OCI-LY1 (cell line): ENCODE results near the gene IER3.

Source experiments
- H2AFZ ChIP-seq: fragments of 200-600 bp; sonication (generic), shearing (Covaris generic); 2 replicates; pipeline ENCODE4 v1.6.0; 2014; ENCODE audit warnings: antibody characterized with exemption, mild to moderate bottlenecking, low read length
- H3F3A ChIP-seq: fragments of 200-600 bp; sonication (generic), shearing (Covaris generic); 2 replicates; pipeline ENCODE4 v1.6.0; 2014; ENCODE audit warnings: mild to moderate bottlenecking, antibody characterized with exemption, low read length, moderate library complexity; ENCODE audit not compliant: insufficient read depth
- H3K27ac ChIP-seq: fragments of 200-600 bp; sonication (generic); 2 replicates; pipeline ENCODE4 v1.5.1; 2014; ENCODE audit warnings: low read length, mixed run types, mild to moderate bottlenecking, low read depth; ENCODE audit not compliant: poor library complexity, severe bottlenecking
- H3K27me3 ChIP-seq: fragments of 200-600 bp; sonication (generic); 2 replicates; pipeline ENCODE4 v1.6.0; 2014; ENCODE audit warnings: antibody characterized with exemption, mild to moderate bottlenecking, low read length, moderate library complexity; ENCODE audit not compliant: insufficient read depth
- H3K36me3 ChIP-seq: fragments of 200-600 bp; sonication (generic); 2 replicates; pipeline ENCODE4 v1.6.1; 2014; ENCODE audit warnings: mild to moderate bottlenecking, antibody characterized with exemption, low read length, moderate library complexity, mixed read lengths; ENCODE audit not compliant: insufficient read depth
- H3K4me1 ChIP-seq: fragments of 200-600 bp; sonication (generic); 2 replicates; pipeline ENCODE4 v1.5.1; 2014; ENCODE audit warnings: mild to moderate bottlenecking, low read length, moderate library complexity; ENCODE audit not compliant: insufficient read depth, severe bottlenecking
- H3K4me2 ChIP-seq: fragments of 200-600 bp; sonication (generic), shearing (Covaris generic); 2 replicates; pipeline ENCODE4 v1.6.1; 2014; ENCODE audit warnings: low read length
- H3K4me3 ChIP-seq: fragments of 200-600 bp; sonication (generic); 2 replicates; pipeline ENCODE4 v1.5.1; 2014; ENCODE audit warnings: low read length, low read depth, mild to moderate bottlenecking, mixed read lengths; ENCODE audit not compliant: poor library complexity, severe bottlenecking
- H3K79me2 ChIP-seq: fragments of 200-600 bp; shearing (Covaris generic); 2 replicates; pipeline ENCODE4 v1.6.1; 2016; ENCODE audit warnings: mixed run types, low read length, mixed read lengths; ENCODE audit not compliant: insufficient read depth
- H3K9ac ChIP-seq: fragments of 200-600 bp; sonication (generic), shearing (Covaris generic); 2 replicates; pipeline ENCODE4 v1.6.1; 2014; ENCODE audit warnings: mild to moderate bottlenecking, low read length, mixed read lengths
- H3K9me2 ChIP-seq: fragments of 200-600 bp; sonication (generic), shearing (Covaris generic); 2 replicates; pipeline ENCODE4 v1.6.1; 2014; ENCODE audit warnings: low read depth, mild to moderate bottlenecking, low read length, mixed read lengths
- H3K9me3 ChIP-seq: fragments of 200-600 bp; shearing (Covaris generic); 2 replicates; pipeline ENCODE4 v1.6.1; 2014; ENCODE audit warnings: low read length, mixed read lengths
- H4K20me1 ChIP-seq: fragments of 200-600 bp; sonication (generic), shearing (Covaris generic); 2 replicates; pipeline ENCODE4 v1.6.0; 2016; ENCODE audit warnings: mild to moderate bottlenecking, low read length; ENCODE audit not compliant: insufficient read depth
- CTCF ChIP-seq: fragments of 200-600 bp; sonication (generic), shearing (Covaris generic); IDR thresholded peaks from 2 replicates; pipeline ENCODE4 v1.5.1; 2017; ENCODE audit warnings: mild to moderate bottlenecking, antibody characterized with exemption, low read length, moderate library complexity, mixed read lengths
- EZH2 ChIP-seq: fragments of 200-600 bp; sonication (generic), shearing (Covaris generic); IDR thresholded peaks from 2 replicates; pipeline ENCODE4 v1.8.0; 2017; ENCODE audit warnings: borderline replicate concordance, mixed run types, mild to moderate bottlenecking, antibody characterized with exemption, low read length, moderate library complexity, mixed read lengths

The IER3 gene

GRCh38 chr6:30777155-30777485 lies 32.8 kb upstream of the IER3 start:
- Histone ChIP-seq H3K9ac (no peak overlapping the region), H3K9me3 (no peaks in the 10 kb centered on the region), H3K79me2 (no peaks in the 10 kb centered on the region), H3K9me2 (no peaks in the 10 kb centered on the region), H3K27ac (no peak overlapping the region), H3K4me2 (no peak overlapping the region), H2AFZ (no peak overlapping the region), H3K4me1 (peaks cover 4% of the 10 kb centered on the region), H3K4me3 (no peak overlapping the region), H4K20me1 (no peaks in the 10 kb centered on the region), H3K36me3 (no peaks in the 10 kb centered on the region), H3F3A (no peaks in the 10 kb centered on the region), H3K27me3 (no peaks in the 10 kb centered on the region; the same call in 1 of the 2 replicates)
- TF ChIP-seq CTCF, result no peak
- no peak for TF ChIP-seq EZH2

DNA sequence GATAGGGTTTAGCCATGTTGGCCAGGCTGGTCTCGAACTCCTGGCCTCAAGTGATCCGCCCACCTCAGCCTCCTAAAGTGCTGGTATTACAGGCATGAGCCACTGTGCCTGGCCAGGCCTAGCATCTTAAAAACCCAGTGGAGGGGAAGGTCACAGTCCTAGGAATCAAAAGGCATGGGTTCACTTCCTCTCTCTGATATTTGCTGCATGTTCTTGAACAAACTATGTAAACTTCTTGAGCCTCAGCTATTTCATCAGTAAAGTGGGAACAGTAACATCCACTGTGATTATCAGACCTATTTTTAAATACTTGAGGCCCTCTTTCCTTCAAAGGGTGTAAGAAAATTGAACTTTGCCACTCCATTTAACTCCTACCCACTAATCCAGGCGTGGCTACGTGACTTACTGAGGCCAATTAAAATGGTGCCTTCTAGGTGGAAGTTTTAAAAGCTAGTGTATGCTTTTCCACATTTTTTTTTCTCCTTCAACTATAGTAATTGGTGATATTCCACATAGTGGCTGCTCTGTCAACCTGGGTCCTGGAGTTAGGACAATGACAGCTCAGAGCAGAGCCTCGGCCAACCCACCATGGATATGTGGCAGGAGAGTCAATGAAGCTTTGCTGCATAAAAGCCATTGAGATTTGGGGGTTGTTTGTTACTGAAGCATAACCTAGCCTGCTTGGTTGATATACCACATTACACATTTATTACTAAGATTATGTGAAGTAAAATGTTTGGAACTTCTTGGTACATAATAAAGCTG lies 32.2 kb upstream of the IER3 start:
- Histone ChIP-seq H3K27ac (no peak overlapping the region), H3K36me3 (no peaks in the 10 kb centered on the region), H3K9me2 (no peaks in the 10 kb centered on the region)

DNA sequence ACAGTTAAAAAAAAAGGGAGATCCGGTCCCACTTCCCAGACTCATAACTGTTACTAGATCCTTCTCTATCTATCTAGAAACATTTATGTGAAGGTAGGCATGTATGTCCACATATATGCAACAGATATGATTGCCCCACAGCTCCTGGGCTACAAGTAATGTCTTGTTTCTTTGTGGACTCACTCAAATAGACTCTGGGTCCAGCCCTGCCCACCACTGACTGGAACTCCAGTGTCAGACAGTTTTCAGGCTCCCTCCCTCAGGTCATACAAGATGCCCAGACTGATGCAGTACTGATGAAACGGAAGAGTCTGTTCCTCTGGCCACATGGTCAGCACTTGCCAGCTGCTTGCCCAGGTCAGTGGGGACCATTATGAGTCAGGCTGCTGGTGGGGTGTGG lies 30.8 kb upstream of the IER3 start:
- Histone ChIP-seq H3K9me3 (no peaks in the 10 kb centered on the region), H3K9me2 (no peaks in the 10 kb centered on the region), H3K27me3 (no peaks in the 10 kb centered on the region; the same call in 1 of the 2 replicates), H4K20me1 (no peaks in the 10 kb centered on the region), H3K4me2 (no peak overlapping the region), H3K79me2 (no peaks in the 10 kb centered on the region), H3K4me1 (no peaks in the 10 kb centered on the region), H3K36me3 (no peaks in the 10 kb centered on the region), H3K27ac (no peak overlapping the region), H3K4me3 (no peak overlapping the region), H2AFZ (no peak overlapping the region), H3K9ac (no peak overlapping the region), H3F3A (no peaks in the 10 kb centered on the region)
- TF ChIP-seq CTCF, result no peak
- TF ChIP-seq EZH2, result no peak

More for the DNA sequence above, 32.2 kb upstream of the IER3 start:
- TF ChIP-seq CTCF (no peak), EZH2 (no peak)
- no peaks in the 10 kb centered on the region for H3F3A ChIP-seq
- H4K20me1 ChIP-seq, result no peaks in the 10 kb centered on the region
- no peaks in the 10 kb centered on the region for H3K4me1 ChIP-seq
- no peaks in the 10 kb centered on the region; the same call in 1 of the 2 replicates for H3K27me3 ChIP-seq
- H3K9ac ChIP-seq, result no peak overlapping the region
- no peak overlapping the region for H2AFZ ChIP-seq
- H3K79me2 ChIP-seq, result no peaks in the 10 kb centered on the region
- no peaks in the 10 kb centered on the region for H3K9me3 ChIP-seq
- H3K4me2 ChIP-seq, result no peak overlapping the region
- no peak overlapping the region for H3K4me3 ChIP-seq
